Skeletal muscle cell (primary cell): ENCODE results near the gene KANK3.
"Not testable (repeated sequence)": the region's sequence is repeated elsewhere in the genome, so short reads cannot be mapped to it uniquely, and the experiment has no call there.

Experiments used
- DNase-seq: peaks from one replicate; pipeline ENCODE4 v3.0.0-alpha.2; 2010; ENCODE audit warnings: low read depth
- H3K4me3 ChIP-seq: 2 replicates; pipeline ENCODE4 v1.5.1; 2011; ENCODE audit warnings: low read depth, mild to moderate bottlenecking, control low read depth, low read length, moderate library complexity

KANK3 gene

GRCh38 chr19:8341504-8341903, 1.6 kb downstream of the KANK3 start:
- not testable (repeated sequence) for H3K4me3 ChIP-seq, DNase-seq

DNA sequence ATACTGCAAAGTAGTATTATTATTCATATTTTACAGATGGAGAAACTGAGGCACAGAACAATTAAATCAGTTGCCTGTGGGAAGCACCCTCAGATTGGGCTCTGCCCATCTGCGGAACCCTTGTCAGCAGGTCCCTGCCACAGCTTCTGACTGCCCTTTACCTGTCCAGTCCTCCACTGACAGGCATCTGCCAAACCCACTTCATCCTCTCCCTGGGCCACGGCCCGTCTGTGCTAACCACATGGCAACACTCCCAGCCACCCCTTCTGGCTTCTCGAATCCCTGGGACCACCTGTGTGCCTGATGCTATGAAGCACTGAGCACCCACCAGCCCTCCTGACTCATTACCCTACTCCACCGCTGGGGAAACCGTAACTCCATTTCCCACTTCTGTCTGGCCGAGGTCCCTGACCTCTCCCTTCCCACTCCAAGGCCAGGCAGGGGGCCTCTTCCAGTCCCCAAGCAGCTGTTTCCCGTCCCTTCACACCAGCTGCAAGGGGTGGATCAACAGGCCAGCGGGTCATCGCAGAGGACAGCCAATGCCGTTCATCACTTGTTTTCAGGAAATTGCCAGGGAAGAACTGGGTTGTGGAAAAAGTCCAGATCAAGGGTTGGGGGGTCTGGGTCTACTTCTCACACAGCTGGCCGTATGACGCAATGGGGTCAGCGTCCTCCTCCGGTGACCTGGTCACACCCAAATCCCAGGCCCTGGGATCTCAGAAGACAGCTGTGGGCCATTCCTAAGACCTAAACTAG, 2.5 kb downstream of the KANK3 start:
- no peak overlapping the region for H3K4me3 ChIP-seq
- no peak for DNase-seq

- H3K4me3 ChIP-seq = no peak overlapping the region
- DNase-seq = no peak
Measured at GRCh38 chr19:8338835-8339234, 4.2 kb downstream of the KANK3 start.

DNA sequence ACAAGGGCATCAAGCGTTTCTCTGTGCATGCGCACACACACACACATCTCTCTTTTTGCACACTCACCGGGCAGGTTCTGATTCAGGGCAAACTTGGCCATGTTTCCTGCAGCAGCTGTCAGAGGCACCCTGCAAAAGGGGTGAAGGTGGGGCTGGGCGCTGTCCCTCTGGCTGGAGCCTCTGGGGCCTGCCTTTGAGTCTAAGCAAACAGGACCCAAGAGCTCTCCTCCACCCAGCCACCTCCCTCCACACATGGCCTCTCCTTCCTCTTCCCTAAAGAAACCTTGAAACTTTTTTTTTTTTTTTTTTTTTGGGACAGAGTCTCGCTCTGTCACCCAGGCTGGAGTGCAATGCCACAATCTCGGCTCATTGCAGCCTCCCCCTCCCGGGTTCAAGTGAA, 5.3 kb downstream of the KANK3 start:
- DNase-seq = no peak

DNA sequence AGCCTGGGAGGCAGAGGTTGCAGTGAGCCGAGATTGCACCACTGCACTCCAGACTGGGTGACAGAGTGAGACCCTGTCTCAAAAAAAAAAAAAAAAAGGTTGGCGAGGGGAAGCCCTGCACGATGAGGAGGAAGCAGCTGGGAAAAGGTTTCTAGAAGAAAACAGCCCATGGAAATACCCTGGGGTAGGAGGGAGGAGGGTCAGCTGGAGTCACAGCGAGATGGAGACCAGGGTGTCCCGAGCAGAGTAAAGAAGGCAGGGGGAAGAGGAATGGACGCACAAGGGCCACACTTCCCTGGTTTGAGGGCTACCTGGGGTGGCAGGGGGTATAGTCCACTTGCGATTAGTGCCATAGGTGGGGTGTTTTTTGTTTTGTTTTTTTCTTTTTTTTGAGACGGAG, 6.4 kb downstream of the KANK3 start:
- H3K4me3 ChIP-seq = no peak overlapping the region
- no peak for DNase-seq

More for the DNA sequence above, 5.3 kb downstream of the KANK3 start:
- no peak overlapping the region for H3K4me3 ChIP-seq

- no peak for DNase-seq
Measured at GRCh38 chr19:8336072-8336569, 6.9 kb downstream of the KANK3 start.

GRCh38 chr19:8335343-8336071, 7.6 kb downstream of the KANK3 start:
- no peak overlapping the region for H3K4me3 ChIP-seq
- DNase-seq = no peak

More at GRCh38 chr19:8336072-8336569, 6.9 kb downstream of the KANK3 start:
- no peak overlapping the region for H3K4me3 ChIP-seq

- H3K4me3 ChIP-seq = no peak overlapping the region
- peak; percentile 34 for DNase-seq
Measured at GRCh38 chr19:8334458-8335342, 8.4 kb downstream of the KANK3 start.

DNA sequence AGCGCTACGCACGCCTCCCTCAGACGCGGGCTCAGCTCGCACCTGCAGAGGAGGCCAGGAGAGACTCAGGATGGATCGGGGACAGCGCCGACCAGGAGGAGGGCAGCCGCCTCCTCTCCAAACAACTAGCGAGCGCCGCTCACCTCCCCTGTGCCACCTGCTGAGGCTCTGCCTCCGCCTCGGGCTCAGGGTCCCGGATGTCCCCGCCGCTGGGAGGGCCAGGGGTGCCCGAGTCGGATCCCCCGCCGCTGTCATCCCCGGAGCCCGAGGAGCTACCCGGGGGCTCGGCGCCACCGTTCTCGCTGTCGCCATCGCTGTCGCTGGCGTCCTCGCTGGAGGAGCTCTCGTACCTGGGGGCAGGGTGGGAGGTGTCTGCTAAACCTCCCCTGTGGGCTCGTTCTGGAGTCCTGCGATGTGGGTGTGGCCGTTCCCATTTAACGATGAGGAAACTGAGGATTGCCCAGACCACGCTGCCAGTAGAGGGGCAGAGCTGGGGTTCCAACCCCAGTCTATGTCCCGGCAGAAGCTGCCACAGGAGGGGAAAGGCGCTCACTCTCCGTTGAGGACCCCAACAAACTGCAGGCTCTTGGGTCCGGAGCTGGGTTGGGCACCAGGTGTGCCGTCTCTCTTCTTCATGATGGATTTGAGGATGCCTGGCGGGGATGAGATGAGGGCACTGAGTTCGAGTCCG, 9.2 kb downstream of the KANK3 start:
- DNase-seq = no peak

DNA sequence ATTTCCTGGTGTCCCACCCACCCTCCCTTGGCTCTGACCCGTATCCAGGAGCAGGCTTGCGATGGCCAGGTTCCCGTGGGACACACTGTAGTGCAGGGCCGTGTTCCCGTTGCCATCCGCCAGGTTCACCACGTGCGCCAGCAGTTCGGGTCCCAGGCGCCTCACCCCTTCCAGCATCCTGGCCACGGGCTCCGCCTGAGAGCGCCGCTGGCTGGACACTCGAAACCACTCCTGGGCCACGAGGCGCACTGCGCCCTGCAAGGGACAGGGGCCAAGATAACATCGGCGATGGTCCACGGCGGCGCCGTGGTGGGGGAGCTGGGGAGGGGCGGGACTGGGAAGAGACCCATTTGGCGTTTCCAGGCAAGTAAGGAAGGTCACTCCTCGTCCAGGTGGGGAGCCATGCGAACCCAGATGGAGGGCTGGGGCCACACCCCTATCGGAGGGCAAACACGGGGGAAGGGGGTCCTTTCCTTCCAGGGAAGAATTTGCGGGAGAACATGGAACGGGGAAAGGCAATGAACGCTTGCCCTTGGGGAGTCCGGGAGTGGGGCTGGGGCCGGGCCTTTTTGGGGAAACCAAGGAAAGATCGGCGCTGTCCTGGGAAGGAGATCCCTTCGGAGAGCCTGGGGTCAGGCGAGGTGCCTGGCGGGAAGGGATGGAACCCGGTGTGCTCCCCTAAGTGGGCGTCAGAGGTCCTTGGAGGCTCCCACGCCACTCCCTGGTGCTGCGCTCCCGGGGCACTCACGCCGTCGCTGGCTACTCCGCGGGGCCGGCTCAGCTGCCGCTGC, 9.9 kb downstream of the KANK3 start:
- no peak for DNase-seq
- H3K4me3 ChIP-seq = no peak overlapping the region

More for the DNA sequence above, 9.2 kb downstream of the KANK3 start:
- H3K4me3 ChIP-seq = no peak overlapping the region

GRCh38 chr19:8331263-8331845, 11.7 kb downstream of the KANK3 start:
- no peak overlapping the region for H3K4me3 ChIP-seq
- no peak for DNase-seq

GRCh38 chr19:8329996-8330395, 13.1 kb downstream of the KANK3 start:
- DNase-seq = no peak
- no peak overlapping the region for H3K4me3 ChIP-seq

DNA sequence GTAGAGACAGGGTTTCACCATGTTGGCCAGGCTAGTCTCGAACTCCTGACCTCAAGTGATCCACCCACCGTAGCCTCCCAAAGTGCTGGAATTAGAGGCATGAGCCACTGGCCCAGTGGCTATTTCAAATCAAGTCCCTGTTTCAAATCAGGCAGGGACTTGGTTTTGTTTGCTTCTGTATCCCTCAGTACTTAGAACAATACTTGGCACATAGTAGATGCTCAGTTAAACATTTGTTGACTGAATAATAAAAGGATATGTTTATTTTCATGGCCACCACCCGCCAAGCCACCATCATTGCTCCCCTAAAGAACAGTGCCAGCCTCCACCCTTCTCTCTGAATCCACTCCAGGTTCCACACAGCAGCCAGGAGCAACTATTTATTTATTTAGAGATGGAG, 17.6 kb downstream of the KANK3 start:
- no peak for DNase-seq
- H3K4me3 ChIP-seq = no peak overlapping the region

DNA sequence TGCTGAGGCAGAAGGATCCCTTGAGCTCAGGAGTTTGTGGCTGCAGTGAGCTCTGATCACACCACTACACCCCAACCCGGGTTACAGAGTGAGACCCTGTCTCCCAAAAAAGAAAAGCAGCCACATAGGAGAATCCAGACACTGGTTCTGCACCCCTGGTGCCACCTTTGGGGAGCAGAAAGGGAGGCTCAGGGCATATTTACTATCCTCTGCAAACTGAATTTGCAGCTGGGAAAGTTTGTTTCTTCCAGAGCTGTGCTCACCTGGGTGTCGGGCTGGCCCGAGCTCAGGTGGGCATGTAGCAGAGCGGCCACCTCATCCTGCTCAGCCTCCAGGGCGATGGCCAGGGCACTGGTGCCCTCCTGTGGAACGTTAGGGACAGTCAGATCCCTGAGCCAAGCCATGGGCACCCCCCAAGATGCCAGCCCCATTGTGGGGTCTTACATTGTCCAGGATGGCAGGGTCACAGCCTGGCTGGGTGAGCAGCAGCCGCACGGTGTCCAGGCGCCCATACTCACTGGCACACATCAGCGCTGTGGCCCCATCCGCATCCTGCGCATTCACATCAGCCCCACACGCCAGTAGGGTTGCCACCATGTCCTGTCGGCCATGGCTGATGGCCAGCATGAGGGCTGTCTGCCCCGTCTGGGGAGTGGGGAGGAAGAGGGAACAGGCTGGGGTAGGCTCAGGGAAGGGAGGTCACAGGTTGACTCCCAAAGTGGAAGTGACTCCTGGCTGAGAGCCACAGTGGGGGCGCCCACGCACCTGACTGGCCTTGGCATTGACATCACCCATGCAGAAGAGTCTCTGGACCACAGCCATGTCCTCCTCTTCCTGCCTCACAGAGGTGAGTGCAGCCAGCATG, 18.6 kb downstream of the KANK3 start:
- H3K4me3 ChIP-seq = no peak overlapping the region
- no peak for DNase-seq

DNA sequence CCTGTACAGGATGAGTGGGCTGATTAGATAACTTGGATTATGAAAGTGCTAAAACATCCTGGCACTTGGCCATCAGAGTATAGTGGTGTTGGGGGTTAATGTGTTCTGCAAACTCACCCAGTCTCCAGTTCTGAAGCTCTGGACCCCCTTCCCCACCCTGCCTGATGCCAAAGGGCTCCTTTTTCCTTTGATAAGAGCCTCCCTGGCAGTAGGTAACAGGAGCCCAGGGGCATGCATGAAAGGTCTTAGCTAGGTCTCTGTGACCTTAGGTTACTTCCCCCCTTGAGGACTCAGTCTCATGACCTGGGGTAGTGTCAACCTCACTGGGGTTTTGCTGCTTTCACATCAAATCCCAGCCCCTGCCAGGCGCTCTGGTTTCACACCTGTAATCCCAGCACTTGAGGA, 19.3 kb downstream of the KANK3 start:
- DNase-seq = no peak
- H3K4me3 ChIP-seq = no peak overlapping the region

DNA sequence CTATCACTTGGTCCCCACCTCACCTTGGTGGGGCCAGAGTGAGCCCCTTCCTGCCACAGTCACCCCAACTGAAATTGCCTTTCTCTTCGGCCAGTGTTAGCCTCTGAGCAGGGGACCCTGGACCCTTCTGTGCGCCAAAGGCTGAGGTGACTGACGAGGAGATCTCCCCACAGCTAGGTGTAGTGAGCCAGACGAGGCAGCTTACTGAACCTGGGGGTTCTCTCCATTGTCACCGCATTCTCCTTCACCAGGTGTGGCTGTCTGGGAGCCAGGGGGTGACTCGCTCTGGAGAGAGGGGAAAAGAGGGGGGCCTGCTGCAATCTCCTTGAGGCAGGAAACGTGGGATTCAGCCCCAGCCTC, 20.4 kb downstream of the KANK3 start:
- DNase-seq = no peak
- peak overlapping the region; percentile 100 for H3K4me3 ChIP-seq

DNA sequence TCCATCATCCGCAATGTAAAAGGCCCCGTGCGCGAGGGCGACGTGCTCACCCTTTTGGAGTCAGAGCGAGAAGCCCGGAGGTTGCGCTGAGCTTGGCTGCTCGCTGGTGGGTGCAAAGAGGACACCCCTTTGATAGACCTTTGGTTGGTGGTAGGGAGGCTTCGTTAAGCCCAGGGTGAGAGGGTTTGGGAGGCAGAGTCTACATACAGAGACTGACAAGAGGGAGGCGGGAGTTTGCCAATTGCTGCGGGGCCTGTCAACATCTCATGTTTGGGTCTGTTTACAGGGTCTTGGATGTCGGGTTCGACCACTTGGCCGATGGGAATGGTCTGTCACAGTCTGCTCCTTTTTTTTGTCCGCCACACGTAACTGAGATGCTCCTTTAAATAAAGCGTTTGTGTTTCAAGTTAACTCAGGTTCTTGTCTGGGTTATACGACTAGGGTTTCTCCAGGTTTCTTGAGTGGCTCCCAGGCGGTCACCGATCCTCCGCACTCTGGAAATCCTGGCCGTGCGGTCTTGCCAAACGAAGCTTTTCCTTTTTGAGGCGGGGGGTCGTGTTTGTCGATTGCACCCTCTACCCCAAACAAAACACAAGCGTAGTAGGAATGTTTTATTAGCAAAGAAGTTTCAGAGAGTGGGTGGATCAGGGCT, 20.9 kb downstream of the KANK3 start:
- peak overlapping the region; percentile 100 for H3K4me3 ChIP-seq
- no peak for DNase-seq
